GM12864 (cell line): ENCODE measurements around the gene DNAH17.

Source experiments
- DNase-seq: peaks from one replicate; pipeline ENCODE4 v3.0.0-alpha.2; 2011; ENCODE audit warnings: low read depth
- H3K4me3 ChIP-seq: 2 replicates; pipeline ENCODE4 v1.5.1; 2011; ENCODE audit warnings: mild to moderate bottlenecking, low read depth, low read length, control low read depth
- CTCF ChIP-seq: IDR thresholded peaks from 2 replicates; pipeline ENCODE4 v1.5.1; 2011; ENCODE audit warnings: low read depth, mild to moderate bottlenecking, moderate library complexity, low read length, control low read depth, inconsistent platforms; ENCODE audit errors: missing control alignments

Gene DNAH17

GRCh38 chr17:78535273-78536197 is 41.7 kb downstream of the DNAH17 start:
- no peak for DNase-seq
- H3K4me3 ChIP-seq: no peak overlapping the region
- no peak for TF ChIP-seq CTCF

GRCh38 chr17:78534492-78535272 is 42.5 kb downstream of the DNAH17 start:
- H3K4me3 ChIP-seq: no peak overlapping the region
- TF ChIP-seq CTCF: no peak

DNA sequence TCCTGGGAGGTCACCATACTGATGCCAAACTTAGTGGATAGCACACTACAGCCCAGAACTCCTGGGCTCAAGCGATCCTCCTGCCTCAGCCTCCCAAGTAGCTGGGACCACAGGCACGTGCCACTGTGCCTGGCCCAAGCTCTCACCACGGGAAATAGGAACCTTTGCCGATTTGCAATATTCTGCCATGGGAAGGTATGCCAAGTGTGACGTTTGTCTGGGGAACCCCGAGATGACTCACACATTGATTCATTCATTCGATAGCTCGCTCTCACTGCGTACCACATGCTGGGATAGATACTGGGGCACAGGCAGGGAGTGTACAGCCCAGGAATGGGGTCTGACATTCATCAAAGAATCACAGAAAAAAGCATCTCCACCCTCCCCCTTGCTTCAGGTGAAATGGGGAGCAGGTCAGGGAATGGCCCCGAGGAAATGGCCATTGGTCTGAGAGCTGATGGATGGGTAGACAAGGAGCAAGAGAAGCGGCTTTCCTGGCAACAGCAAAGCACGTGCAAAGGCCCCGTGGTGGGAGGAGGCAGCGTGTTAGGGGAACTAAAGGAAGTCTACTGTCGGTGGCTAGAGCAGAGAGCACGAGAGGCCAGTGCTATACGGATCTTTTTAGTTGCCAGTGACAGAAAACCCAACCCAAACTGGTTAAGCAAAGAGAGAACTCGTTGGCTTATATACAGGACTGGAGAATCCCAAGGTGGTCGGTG is 44.1 kb downstream of the DNAH17 start:
- no peak for DNase-seq
- no peak for TF ChIP-seq CTCF
- H3K4me3 ChIP-seq: no peak overlapping the region

More at GRCh38 chr17:78534492-78535272, 42.5 kb downstream of the DNAH17 start:
- DNase-seq: no peak

DNA sequence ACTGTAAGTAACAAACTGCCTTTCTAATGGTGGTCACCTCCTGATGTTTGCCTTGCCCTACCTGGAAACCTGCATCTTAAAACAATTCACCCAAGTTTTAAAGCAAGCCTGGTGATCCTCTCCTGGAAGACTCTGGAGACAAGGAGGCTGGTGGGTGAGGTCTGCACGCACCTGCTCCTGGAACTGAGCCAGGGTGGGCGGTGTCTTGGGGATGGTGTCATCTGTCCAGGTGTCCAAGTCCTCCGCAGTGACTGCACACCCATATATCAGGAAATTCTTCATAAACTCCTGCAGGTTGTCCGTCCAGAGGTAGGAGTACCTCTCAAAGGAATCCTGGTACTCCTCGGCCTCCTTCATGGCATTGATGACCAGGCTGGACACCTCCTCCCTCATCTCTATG is 44.9 kb downstream of the DNAH17 start:
- no peak for DNase-seq
- no peak overlapping the region for H3K4me3 ChIP-seq
- no peak for TF ChIP-seq CTCF

- no peak overlapping the region for H3K4me3 ChIP-seq
- DNase-seq: no peak
- no peak for TF ChIP-seq CTCF
These were observed 46.5 kb downstream of the DNAH17 start for GRCh38 chr17:78530675-78531074.

DNA sequence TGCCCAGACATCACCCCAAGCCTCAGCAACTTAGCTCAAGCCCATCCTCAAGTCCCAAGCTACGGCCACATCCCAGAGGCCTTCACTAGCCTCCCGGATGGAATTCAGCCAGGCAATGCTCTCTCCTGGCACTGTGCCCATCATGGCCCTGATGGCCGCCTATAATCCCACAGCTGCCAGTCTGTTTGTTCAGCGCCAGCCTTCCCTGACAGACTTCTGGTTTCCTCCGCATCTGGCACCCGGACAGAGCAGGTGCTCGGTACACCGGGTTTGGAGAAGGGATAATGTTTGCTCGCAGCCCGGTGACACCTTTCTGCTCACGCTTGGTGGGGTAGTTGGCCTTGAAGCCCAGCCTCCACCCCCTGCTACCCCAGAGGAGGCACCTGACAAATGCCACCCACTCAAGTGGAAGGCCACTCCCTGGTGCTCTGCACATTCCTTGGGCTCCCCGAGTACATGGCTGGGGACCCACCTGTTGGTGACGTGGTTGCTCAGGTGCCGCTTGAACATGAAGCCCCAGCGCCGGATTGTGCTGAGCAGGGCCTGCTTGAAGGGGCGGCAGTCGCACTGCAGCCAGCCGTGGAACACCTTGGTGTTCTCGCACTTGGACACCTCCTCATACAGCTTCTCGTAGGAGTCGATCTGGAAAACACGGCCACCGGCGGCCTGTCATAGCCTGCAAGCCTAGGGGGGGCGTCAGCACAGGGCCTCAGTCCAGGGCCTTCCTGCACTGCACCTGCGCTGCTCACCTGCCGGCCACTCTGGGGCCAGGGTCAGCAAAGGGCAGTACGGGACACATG is 47.1 kb downstream of the DNAH17 start:
- no peak for DNase-seq
- TF ChIP-seq CTCF: no peak

More for the DNA sequence above, 47.1 kb downstream of the DNAH17 start:
- no peak overlapping the region for H3K4me3 ChIP-seq
